ENCODE data around the gene FEM1A.

GRCh38 chr19:4821265-4821664 lies 29.7 kb downstream of the FEM1A start:
- TF ChIP-seq EZH2phosphoT487 (IDR thresholded peaks at IDR 0.05; ENCODE audit: borderline replicate concordance, low read length), result no peak
- TF ChIP-seq CTCF (IDR thresholded peaks at IDR 0.05; ENCODE audit: low read depth, low read length, poor library complexity, severe bottlenecking), result no peak
